H1 (cell line): ENCODE measurements around the gene IMP3. TPM values are rescaled to one million over a fixed set of nuclear protein-coding genes. Genes with fewer than 3 reads are reported as not detected.

Experiments
- CTCF ChIA-PET: fragments of 300-600 bp; sonication (Branson Sonifier 250); formaldehyde crosslinking; loops from one replicate; lab custom pipeline; 2021; ENCODE audit not compliant: partially characterized antibody; lab: Charles Lee
- POLR2A ChIA-PET: fragments of 300-600 bp; sonication (Branson Sonifier 250); formaldehyde crosslinking; loops from one replicate; lab custom pipeline; 2021; ENCODE audit warnings: inconsistent platforms; ENCODE audit not compliant: partially characterized antibody; lab: Charles Lee
- DNase-seq, 2 experiments: peaks; one replicate each; pipeline versions ENCODE4 v3.0.0 to v3.0.0-alpha.2; 2010 to 2022; ENCODE audit warnings: low spot score in 2 of 2, low read depth in 1 of 2, mixed read lengths in 1 of 2
- FAIRE-seq: peaks from 2 replicates; lab custom pipeline; 2011; peaks lifted over from hg19 to GRCh38; lab: Jason Lieb, UNC
- H2AFZ ChIP-seq: 2 replicates; pipeline ENCODE4 v1.8.1; 2012; ENCODE audit warnings: low read length, inconsistent platforms
- H2AK5ac ChIP-seq: 2 replicates; pipeline ENCODE4 v1.6.1; 2013; ENCODE audit warnings: low read depth, low read length
- H2BK120ac ChIP-seq: replicated peaks from 2 replicates; pipeline ENCODE3; 2013; ENCODE audit warnings: low read depth, low read length, inconsistent platforms
- H2BK12ac ChIP-seq: 2 replicates; pipeline ENCODE4 v1.6.1; 2013; ENCODE audit warnings: low read depth, low read length
- H2BK15ac ChIP-seq: 2 replicates; pipeline ENCODE4 v1.6.1; 2013; ENCODE audit warnings: low read length
- H2BK20ac ChIP-seq: 2 replicates; pipeline ENCODE4 v1.6.1; 2013; ENCODE audit warnings: low read length
- H2BK5ac ChIP-seq: 2 replicates; pipeline ENCODE4 v1.6.1; 2013; ENCODE audit warnings: low read depth, low read length
- H3K14ac ChIP-seq: 2 replicates; pipeline ENCODE4 v1.6.1; 2013; ENCODE audit warnings: inconsistent platforms; ENCODE audit not compliant: insufficient read length
- H3K18ac ChIP-seq: 2 replicates; pipeline ENCODE4 v1.6.1; 2013; ENCODE audit warnings: low read length; ENCODE audit errors: extremely low read depth
- H3K23ac ChIP-seq: 2 replicates; pipeline ENCODE4 v1.6.1; 2013; ENCODE audit warnings: inconsistent platforms; ENCODE audit not compliant: insufficient read length
- H3K23me2 ChIP-seq: 2 replicates; pipeline ENCODE4 v1.6.1; 2013; ENCODE audit warnings: low read depth, low read length
- H3K27ac ChIP-seq: 2 replicates; pipeline ENCODE4 v1.6.1; 2011; ENCODE audit warnings: low read depth, low read length, inconsistent platforms
- H3K27me3 ChIP-seq, 4 experiments: replicated peaks in 1 of 4; 1 replicate in 1 of 4; 2 replicates in 3 of 4; pipeline versions ENCODE4 v1.6.1 to v1.8.1; 2011 to 2013; ENCODE audit warnings: low read length in 3 of 4, mild to moderate bottlenecking in 3 of 4, inconsistent platforms in 2 of 4, mixed read lengths in 2 of 4, moderate library complexity in 1 of 4; ENCODE audit not compliant: control insufficient read depth in 3 of 4, insufficient read depth in 3 of 4; ENCODE audit errors: extremely low read depth in 1 of 4
- H3K36me3 ChIP-seq, 4 experiments: 2 replicates each; pipeline versions ENCODE4 v1.6.1 to v1.8.1; 2011 to 2013; ENCODE audit warnings: mild to moderate bottlenecking in 4 of 4, low read length in 3 of 4, moderate library complexity in 2 of 4, control low read depth in 1 of 4, inconsistent platforms in 1 of 4; ENCODE audit not compliant: insufficient read depth in 4 of 4, control insufficient read depth in 2 of 4
- H3K4ac ChIP-seq: replicated peaks from 2 replicates; pipeline ENCODE3; 2013; ENCODE audit warnings: low read length, low read depth, mixed read lengths, inconsistent platforms; ENCODE audit not compliant: insufficient read length
- H3K4me1 ChIP-seq, 4 experiments: replicated peaks in 1 of 4; 1 replicate in 1 of 4; 2 replicates in 3 of 4; pipeline versions ENCODE4 v1.6.1 to v1.8.1; 2011 to 2013; ENCODE audit warnings: low read length in 3 of 4, inconsistent platforms in 2 of 4, mixed read lengths in 1 of 4; ENCODE audit not compliant: insufficient read depth in 4 of 4, control insufficient read depth in 3 of 4
- H3K4me2 ChIP-seq, 2 experiments: 2 replicates each; pipeline versions ENCODE4 v1.6.1 to v1.8.1; 2011 to 2013; ENCODE audit warnings: low read depth in 2 of 2, low read length in 2 of 2, control low read depth in 1 of 2, inconsistent platforms in 1 of 2, mild to moderate bottlenecking in 1 of 2; ENCODE audit not compliant: insufficient read depth in 1 of 2
- H3K4me3 ChIP-seq, 4 experiments: fragments of 200-600, 300-600 bp in 1 of 4; sonication (generic), shearing (Covaris generic), sonication (Bioruptor Twin) in 1 of 4; 2 replicates each; pipeline versions ENCODE4 v1.5.1 to v1.8.1; 2011 to 2016; ENCODE audit warnings: low read length in 4 of 4, low read depth in 3 of 4, control low read depth in 2 of 4, inconsistent platforms in 2 of 4, mild to moderate bottlenecking in 2 of 4, mixed read lengths in 1 of 4, moderate library complexity in 1 of 4; ENCODE audit not compliant: insufficient read depth in 2 of 4; ENCODE audit errors: extremely low read depth in 1 of 4
- H3K56ac ChIP-seq: replicated peaks from 2 replicates; pipeline ENCODE3; 2013; ENCODE audit warnings: low read depth, mild to moderate bottlenecking, mixed read lengths, low read length, inconsistent platforms; ENCODE audit not compliant: insufficient read length
- H3K79me1 ChIP-seq: 2 replicates; pipeline ENCODE4 v1.6.1; 2013; ENCODE audit warnings: low read depth, low read length, control low read depth
- H3K79me2 ChIP-seq, 2 experiments: 2 replicates each; pipeline versions ENCODE4 v1.6.1 to v1.8.1; 2012 to 2013; ENCODE audit warnings: low read length in 2 of 2, mild to moderate bottlenecking in 2 of 2, inconsistent platforms in 1 of 2; ENCODE audit not compliant: insufficient read depth in 2 of 2, control insufficient read depth in 1 of 2
- H3K9ac ChIP-seq, 4 experiments: replicated peaks in 1 of 4; 1 replicate in 1 of 4; 2 replicates in 3 of 4; pipeline versions ENCODE4 v1.6.1 to v1.8.1; 2011 to 2013; ENCODE audit warnings: low read depth in 3 of 4, low read length in 3 of 4, control low read depth in 2 of 4, mild to moderate bottlenecking in 2 of 4, moderate library complexity in 2 of 4, inconsistent platforms in 1 of 4; ENCODE audit errors: extremely low read depth in 1 of 4
- H3K9me3 ChIP-seq, 2 experiments: 2 replicates each; pipeline versions ENCODE4 v1.6.1 to v1.8.1; 2012 to 2013; ENCODE audit warnings: mild to moderate bottlenecking in 2 of 2, moderate library complexity in 2 of 2, control low read depth in 1 of 2, inconsistent platforms in 1 of 2, low read depth in 1 of 2, low read length in 1 of 2, mixed read lengths in 1 of 2; ENCODE audit not compliant: insufficient read depth in 2 of 2
- H4K20me1 ChIP-seq, 2 experiments: replicated peaks in 1 of 2; 2 replicates each; pipeline versions ENCODE3 to v1.8.1; 2011 to 2013; ENCODE audit warnings: inconsistent platforms in 2 of 2, low read length in 2 of 2, mild to moderate bottlenecking in 1 of 2; ENCODE audit not compliant: insufficient read depth in 2 of 2, control insufficient read depth in 1 of 2
- H4K5ac ChIP-seq: 2 replicates; pipeline ENCODE4 v1.6.1; 2013; ENCODE audit warnings: low read length, low read depth, mixed read lengths, inconsistent platforms; ENCODE audit not compliant: insufficient read length
- H4K8ac ChIP-seq: 2 replicates; pipeline ENCODE4 v1.8.0; 2013; ENCODE audit warnings: mild to moderate bottlenecking, moderate library complexity, low read length, inconsistent platforms; ENCODE audit not compliant: insufficient read depth; ENCODE audit errors: extremely low read depth
- H4K91ac ChIP-seq: replicated peaks from 2 replicates; pipeline ENCODE3; 2013; ENCODE audit warnings: low read length, mixed read lengths, inconsistent platforms; ENCODE audit not compliant: insufficient read length
- ASH2L ChIP-seq: fragments of 200-600, 300-600 bp; sonication (generic); IDR thresholded peaks from one replicate; pipeline ENCODE4 v1.7.1; 2017; ENCODE audit warnings: low read length
- BRCA1 ChIP-seq: IDR thresholded peaks from 2 replicates; pipeline ENCODE4 v1.6.1; 2012; ENCODE audit warnings: low read depth, low read length, improper control_type of control experiment
- CREB1 ChIP-seq: IDR thresholded peaks from 2 replicates; pipeline ENCODE4 v1.6.1; 2012; ENCODE audit warnings: inconsistent platforms
- FOSL1 ChIP-seq: IDR thresholded peaks from 2 replicates; pipeline ENCODE4 v1.6.1; 2011; ENCODE audit warnings: mild to moderate bottlenecking, low read depth, low read length, moderate library complexity; ENCODE audit not compliant: insufficient read depth
- KDM1A ChIP-seq: fragments of 200-600, 300-600 bp; sonication (generic); IDR thresholded peaks from 2 replicates; pipeline ENCODE4 v1.7.1; 2016; ENCODE audit warnings: mild to moderate bottlenecking, low read length, borderline replicate concordance
- NANOG ChIP-seq: IDR thresholded peaks from 2 replicates; pipeline ENCODE4 v1.6.1; 2011; ENCODE audit warnings: low read length, low read depth, mild to moderate bottlenecking, inconsistent platforms; ENCODE audit not compliant: insufficient read depth, poor library complexity, severe bottlenecking
- POLR2A ChIP-seq, 2 experiments: IDR thresholded peaks; 1 replicate in 1 of 2; 2 replicates in 1 of 2; pipeline ENCODE4 v1.6.1; 2011; ENCODE audit warnings: low read depth in 2 of 2, low read length in 2 of 2, mild to moderate bottlenecking in 2 of 2; ENCODE audit errors: control extremely low read depth in 1 of 2
- RNF2 ChIP-seq: fragments of 200-900, 300-1000 bp; sonication (generic); IDR thresholded peaks from 2 replicates; pipeline ENCODE4 v1.7.1; 2016; ENCODE audit warnings: borderline replicate concordance, low read depth, mild to moderate bottlenecking, antibody characterized with exemption, low read length; ENCODE audit not compliant: poor library complexity, severe bottlenecking; ENCODE audit errors: missing control alignments
- RXRA ChIP-seq: IDR thresholded peaks from 2 replicates; pipeline ENCODE4 v1.6.1; 2011; ENCODE audit warnings: low read depth, mild to moderate bottlenecking, low read length, moderate library complexity; ENCODE audit not compliant: insufficient read depth
- SIN3A ChIP-seq, 2 experiments: IDR thresholded peaks in 1 of 2; conservative IDR thresholded peaks in 1 of 2; 2 replicates each; pipeline ENCODE4 v1.6.1; 2011 to 2012; ENCODE audit warnings: low read length in 2 of 2, improper control_type of control experiment in 1 of 2, low read depth in 1 of 2, mild to moderate bottlenecking in 1 of 2
- SP4 ChIP-seq: IDR thresholded peaks from 2 replicates; pipeline ENCODE4 v1.6.1; 2012; ENCODE audit warnings: low read length, inconsistent platforms
- WGBS, 2 experiments: shearing (Covaris generic) in 1 of 2; methylation state at CpG; one replicate each; pipeline versions ENCODE4 v1.1.6 to v1.1.7; 2013 to 2015; ENCODE audit warnings: low lambda C conversion rate in 2 of 2, mixed read lengths in 2 of 2, inconsistent platforms in 1 of 2, low coverage in 1 of 2, missing lambda C conversion rate in 1 of 2; ENCODE audit not compliant: insufficient replicate concordance in 2 of 2, insufficient coverage in 1 of 2, insufficient read length in 1 of 2; ENCODE audit errors: extremely low coverage in 1 of 2, missing lambda C conversion rate in 1 of 2; 5-methylcytosine and 5-hydroxymethylcytosine counted together
- polyA plus RNA-seq, 7 experiments: library from polyadenylated mRNA; depleted of rRNA in 3 of 7; stranded (reverse) in 5 of 7; unstranded in 2 of 7; fragments of >200 nt in 5 of 7; fragments of 200-250 nt in 2 of 7; gene quantifications; 1 replicate in 5 of 7; 2 replicates in 1 of 7; 4 replicates in 1 of 7; pipeline versions ENCODE4 v1.2.1 to v1.2.3, GENCODE V29; 2011 to 2013; ENCODE audit warnings: missing spikeins in 2 of 7, mixed read lengths in 2 of 7
- total RNA-seq: library from RNA; stranded (reverse); fragmentation: NEBNext Ultra II Directional; extraction: Animal tissue kit (Norgen Biotek cat#: 25700); gene quantifications from 2 replicates; pipeline ENCODE4 v1.2.1, GENCODE V29; 2021

The IMP3 gene
- total and polyA plus RNA-seq, 2 of the 8 experiments (the other 6 are each of a cell fraction or from before 2014, with no cell fraction given) = 114 to 273 TPM

- WGBS, 2 experiments = 94% methylated on average over 28 of the region's 40 CpGs; no CpG with 5 or more reads in 1 of the 2 experiments
- Histone ChIP-seq H3K14ac (no peak overlapping the region), H3K4ac (no peak overlapping the region), H3K56ac (no peak overlapping the region), H3K27ac (no peak overlapping the region), H4K5ac (no peak overlapping the region), H3K4me3 (no peak overlapping the region), H3K27me3 (no peaks in the 10 kb centered on the region), H3K36me3 (no peaks in the 10 kb centered on the region), H3K4me1 (peaks cover 0 to 18% (median 3%) of the 10 kb centered on the region in 4 experiments; a peak in 4 of 7 replicates), H4K8ac (no peak overlapping the region; the same call in 1 of the 2 replicates), H2BK5ac (peak overlapping the region; percentile 16; the same call in 1 of the 2 replicates), H3K9ac (no peak overlapping the region), H2AFZ (no peak overlapping the region), H3K23me2 (no peaks in the 10 kb centered on the region; the same call in 1 of the 2 replicates), H3K9me3 (no peaks in the 10 kb centered on the region), H2AK5ac (peak overlapping the region; percentile 53; the same call in 1 of the 2 replicates), H2BK12ac (0 out of 2 replicates have a peak overlapping the region, but pooled peaks have one; percentile 50), H4K20me1 (no peaks in the 10 kb centered on the region), H3K4me2 (no peak overlapping the region), H3K18ac (no peak overlapping the region), H2BK120ac (no peak overlapping the region), H3K79me1 (no peaks in the 10 kb centered on the region), H4K91ac (no peak overlapping the region), H3K79me2 (no peaks in the 10 kb centered on the region), H3K23ac (no peak overlapping the region), H2BK15ac (no peak overlapping the region), H2BK20ac (no peak overlapping the region)
- CTCF ChIA-PET = interaction anchor here (0.7 to 6.8 kb wide), 15 partner anchors 12 to 314 kb away, joined by 3 to 60 read pairs (median 5); partner anchors contain the start of genes IMP3 and SNX33
- POLR2A ChIA-PET = interaction anchor here (1.1 to 1.8 kb wide), 4 partner anchors 10 to 315 kb away, joined by 3 to 4 read pairs (median 4); partner anchors contain the start of gene SNUPN
- DNase-seq (no peak), FAIRE-seq (no peak)
- TF ChIP-seq RXRA = no peak
- TF ChIP-seq KDM1A = no peak
- no peak for TF ChIP-seq SIN3A (conservative IDR thresholded peaks at IDR 0.05 in 1 of 2, IDR thresholded peaks at IDR 0.05 in 1 of 2; ENCODE audit: low read depth in 1 of 2, low read length in 2 of 2)
- no peak for TF ChIP-seq POLR2A (IDR thresholded peaks at IDR 0.05; ENCODE audit: control extremely low read depth in 1 of 2, low read depth in 2 of 2, low read length in 2 of 2)
- no peak for TF ChIP-seq SP4
- no peak for TF ChIP-seq RNF2
- no peak for TF ChIP-seq BRCA1
- no peak for TF ChIP-seq NANOG
- TF ChIP-seq FOSL1 = no peak
- TF ChIP-seq ASH2L = no peak
- TF ChIP-seq CREB1 = no peak
These were observed 42.4 kb upstream of the IMP3 start for GRCh38 chr15:75682181-75683135.
